Endodermal cell (in vitro differentiated cells): ENCODE results near the gene CHMP1A. TPM values are rescaled to one million over a fixed set of nuclear protein-coding genes. Genes with fewer than 3 reads are reported as not detected.

Experiments used
- DNase-seq: peaks from one replicate; pipeline ENCODE4 v3.0.0-alpha.2; 2017
- H3K27ac ChIP-seq: 2 replicates; pipeline ENCODE4 v1.5.1; 2013; ENCODE audit warnings: mild to moderate bottlenecking, low read depth, low read length, moderate library complexity
- H3K27me3 ChIP-seq: 2 replicates; pipeline ENCODE4 v1.6.1; 2013; ENCODE audit warnings: mild to moderate bottlenecking, low read length, moderate library complexity; ENCODE audit not compliant: insufficient read depth, control insufficient read depth, poor library complexity, severe bottlenecking
- H3K36me3 ChIP-seq: 2 replicates; pipeline ENCODE4 v1.7.0; 2013; ENCODE audit warnings: mild to moderate bottlenecking, low read length, moderate library complexity; ENCODE audit not compliant: control insufficient read depth, insufficient read depth
- H3K4me1 ChIP-seq: one replicate; pipeline ENCODE4 v1.7.0; 2013; ENCODE audit warnings: low read length; ENCODE audit not compliant: control insufficient read depth, insufficient read depth
- H3K4me3 ChIP-seq: 2 replicates; pipeline ENCODE4 v1.5.1; 2013; ENCODE audit warnings: mild to moderate bottlenecking, low read length, moderate library complexity
- H3K9ac ChIP-seq: 2 replicates; pipeline ENCODE4 v1.6.1; 2013; ENCODE audit warnings: mild to moderate bottlenecking, low read length, moderate library complexity; ENCODE audit not compliant: poor library complexity, severe bottlenecking; ENCODE audit errors: extremely low read depth
- H3K9me3 ChIP-seq: 2 replicates; pipeline ENCODE4 v1.6.1; 2013; ENCODE audit warnings: mild to moderate bottlenecking, low read length, moderate library complexity; ENCODE audit not compliant: control insufficient read depth
- H3K27ac Mint-ChIP-seq: 2 replicates; pipeline ENCODE4 v1.8.0; 2020; ENCODE audit warnings: mixed read lengths
- H3K27me3 Mint-ChIP-seq: 2 replicates; pipeline ENCODE4 v1.8.0; 2021; ENCODE audit warnings: mild to moderate bottlenecking, mixed read lengths; ENCODE audit not compliant: insufficient read depth
- H3K36me3 Mint-ChIP-seq: 2 replicates; pipeline ENCODE4 v1.8.0; 2020; ENCODE audit warnings: low read depth, mixed read lengths
- H3K4me1 Mint-ChIP-seq: 2 replicates; pipeline ENCODE4 v1.8.0; 2020; ENCODE audit warnings: mixed read lengths
- H3K4me3 Mint-ChIP-seq: 2 replicates; pipeline ENCODE4 v1.8.0; 2020; ENCODE audit warnings: mild to moderate bottlenecking, moderate library complexity, mixed read lengths
- H3K9me3 Mint-ChIP-seq: 2 replicates; pipeline ENCODE4 v1.8.0; 2020; ENCODE audit warnings: mild to moderate bottlenecking, mixed read lengths
- CTCF ChIP-seq: fragments of 200-600 bp; sonication (generic); conservative IDR thresholded peaks from 2 replicates; pipeline ENCODE4 v1.5.0; 2021; ENCODE audit warnings: antibody characterized with exemption, mild to moderate bottlenecking
- WGBS, 2 experiments: methylation state at CpG; one replicate each; pipeline versions ENCODE4 v1.1.5 to v1.1.7; 2013; ENCODE audit warnings: missing lambda C conversion rate in 2 of 2, mixed read lengths in 1 of 2; ENCODE audit not compliant: insufficient coverage in 1 of 2, insufficient read length in 1 of 2; 5-methylcytosine and 5-hydroxymethylcytosine counted together
- long read RNA-seq, 4 experiments: library from polyadenylated mRNA in 2 of 4; library from RNA in 1 of 4; library from capped mRNA in 1 of 4; stranded (forward) in 3 of 4; unstranded in 1 of 4; transcript quantifications; one replicate each; pipeline ENCODE4 v2.0.0, GENCODE V29; 2020 to 2021; ENCODE audit warnings: inconsistent platforms in 1 of 4
- polyA plus RNA-seq, 2 experiments: library from polyadenylated mRNA; stranded (reverse); fragments of 50-300 nt; gene quantifications; one replicate each; pipeline ENCODE4 v1.2.3, GENCODE V29; 2013
- total RNA-seq, 2 donors: library from RNA; stranded (reverse); fragmentation: NEBNext Ultra II Directional in 1 of 2; extraction: Animal tissue kit (Norgen Biotek cat#: 25700) in 1 of 2; gene quantifications; 2 replicates in 1 of 2; 3 replicates in 1 of 2; pipeline ENCODE4 v1.2.1, GENCODE V29; 2021

CHMP1A gene
- total RNA-seq = 100 to 1,000 TPM; 104 to 106 TPM
- polyA plus RNA-seq (2013, experiment 1 of 2) = 52.5 TPM
- 50.6 TPM for polyA plus RNA-seq (2013, experiment 2 of 2)
- long read RNA-seq, experiment 1, partial matches to known transcripts = 9 of 41 reads
- long read RNA-seq, experiment 1, other reads (novel, unspliced or antisense) = 25 of 41 reads
- long read RNA-seq, experiment 2, partial matches to known transcripts = 4 of 204 reads
- long read RNA-seq, experiment 2, other reads (novel, unspliced or antisense) = 193 of 204 reads
- long read RNA-seq, experiment 3, transcript CHMP1A-202 (6 exons, 2,295 nt) = major isoform, 46 of 1,037 reads
- long read RNA-seq, experiment 3, transcript CHMP1A-204 (2 exons, 2,007 nt) = minor isoform, 6 of 1,037 reads
- long read RNA-seq, experiment 3, partial matches to known transcripts = 4 of 1,037 reads
- long read RNA-seq, experiment 3, other reads (novel, unspliced or antisense) = 978 of 1,037 reads
- long read RNA-seq, experiment 4, transcript CHMP1A-202 (6 exons, 2,295 nt) = major isoform, 5 of 150 reads
- long read RNA-seq, experiment 4, partial matches to known transcripts = 0 of 150 reads
- long read RNA-seq, experiment 4, other reads (novel, unspliced or antisense) = 144 of 150 reads

DNA sequence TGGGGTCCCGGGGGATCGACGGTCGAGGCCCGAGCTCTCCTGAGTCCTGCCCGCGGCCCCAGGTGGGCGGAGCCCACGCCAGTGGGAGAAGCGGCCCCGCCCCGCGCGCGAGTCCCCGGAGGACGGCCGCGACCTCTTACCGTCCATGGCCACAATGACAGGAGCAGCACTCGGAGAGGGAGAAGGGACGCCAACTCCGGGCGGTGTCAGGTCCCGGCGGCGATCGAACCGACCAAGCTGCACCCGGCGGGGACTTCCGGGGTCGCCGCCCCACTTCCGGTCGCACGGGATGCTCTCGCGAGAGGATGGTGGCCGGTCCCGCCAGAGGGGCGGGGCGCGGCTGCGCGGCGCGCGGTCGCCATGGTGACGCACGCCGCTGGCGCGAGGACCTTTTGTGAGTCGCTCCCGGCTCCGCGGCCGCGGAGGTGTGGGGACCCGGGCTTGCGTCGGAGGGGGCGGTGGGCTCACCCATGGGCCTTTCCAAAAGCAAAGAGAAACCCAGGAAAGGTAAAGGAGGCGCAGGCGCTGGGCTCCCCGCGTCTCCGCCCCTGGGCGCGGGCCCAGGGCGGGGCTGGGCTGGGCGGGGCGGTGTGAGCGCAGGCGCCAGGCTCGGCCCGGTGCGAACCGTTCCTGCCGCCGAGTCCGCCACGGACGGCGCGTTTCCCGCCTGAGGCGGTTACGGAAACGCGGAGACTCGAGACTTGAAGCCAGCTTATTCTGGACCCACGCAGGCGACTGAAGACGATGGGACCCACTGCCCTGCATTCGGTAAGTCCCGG lies at the start of gene CHMP1A, which contains the start of gene SPATA33:
Gene CHMP1A, minus strand, starts transcription at position 267 of the 779 bp plus-strand sequence. Its CDS starts 120 bp downstream, at position 147.
Gene SPATA33, plus strand, starts transcription at position 395 of the 779 bp plus-strand sequence. Its CDS starts 76 bp downstream, at position 471.
- peaks cover 9% of the 10 kb centered on the region for H3K9me3 ChIP-seq
- DNase-seq = peak; percentile 96
- no peaks in the 10 kb centered on the region for H3K4me1 ChIP-seq
- no peaks in the 10 kb centered on the region for H3K27me3 ChIP-seq
- H3K9ac ChIP-seq = peak within 1 kb of the TSS; percentile 82
- 0% methylated on average over 64 to 99 of the region's 99 CpGs for WGBS, 2 experiments
- Mint-ChIP-seq H3K36me3 (peaks cover 57% of the 10 kb centered on the region), H3K9me3 (peaks cover 16% of the 10 kb centered on the region), H3K4me1 (peaks cover 5% of the 10 kb centered on the region), H3K27ac (peak within 1 kb of the TSS; percentile 74), H3K27me3 (no peaks in the 10 kb centered on the region), H3K4me3 (peak within 1 kb of the TSS; percentile 81)
- H3K27ac ChIP-seq = peak within 1 kb of the TSS; percentile 49
- peaks cover 41% of the 10 kb centered on the region for H3K36me3 ChIP-seq
- no peak for TF ChIP-seq CTCF
- H3K4me3 ChIP-seq = peak within 1 kb of the TSS; percentile 90

DNA sequence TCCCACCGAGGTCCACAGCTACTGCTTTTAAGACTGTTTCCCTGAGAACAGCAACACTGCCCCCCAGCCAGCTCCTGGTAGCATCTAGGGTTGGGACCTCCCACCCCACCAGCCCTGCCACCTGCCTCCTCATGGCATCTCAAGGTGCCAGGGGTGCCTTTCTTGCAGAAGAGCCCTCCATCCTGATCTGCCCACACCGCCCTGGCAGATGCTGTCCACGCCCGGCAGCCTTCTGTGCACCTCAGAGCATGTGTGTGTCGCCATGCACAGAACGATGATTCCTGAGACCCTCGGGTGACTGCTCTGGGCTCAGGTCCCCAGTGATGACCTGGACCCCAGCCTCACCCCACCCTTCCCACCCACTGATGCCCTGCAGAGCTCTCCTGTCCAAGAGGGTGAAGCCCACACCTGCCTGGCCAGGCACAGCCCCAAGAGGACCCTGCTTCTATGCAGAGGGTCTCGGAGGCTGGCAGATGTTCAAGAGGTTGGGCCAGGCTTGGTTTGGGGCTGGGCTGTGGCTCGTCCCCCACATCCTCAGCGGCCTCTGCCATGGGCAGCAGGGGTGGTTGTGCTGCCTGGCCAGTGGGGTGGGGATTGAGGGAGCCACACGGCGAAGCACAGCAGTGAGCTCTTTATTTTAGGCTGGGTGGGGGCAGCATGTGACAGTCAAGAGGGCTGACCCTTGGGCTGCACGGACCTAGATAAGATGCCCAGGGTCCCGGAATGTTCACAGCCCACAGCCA lies 49.2 kb upstream of the CHMP1A start:
- Histone ChIP-seq H3K9ac (no peak overlapping the region), H3K4me1 (peaks cover 3% of the 10 kb centered on the region), H3K27me3 (no peaks in the 10 kb centered on the region), H3K4me3 (no peak overlapping the region), H3K27ac (no peak overlapping the region), H3K9me3 (no peaks in the 10 kb centered on the region), H3K36me3 (no peaks in the 10 kb centered on the region)
- Mint-ChIP-seq H3K9me3 (no peaks in the 10 kb centered on the region), H3K27me3 (peaks cover 9% of the 10 kb centered on the region), H3K27ac (no peak overlapping the region), H3K4me3 (no peak overlapping the region), H3K36me3 (no peaks in the 10 kb centered on the region), H3K4me1 (peaks cover 7% of the 10 kb centered on the region)
- WGBS, 2 experiments = 95 to 96% methylated on average over 11 to 14 of the region's 14 CpGs
- TF ChIP-seq CTCF = no peak
- no peak for DNase-seq

GRCh38 chr16:89705006-89705405 lies 47.5 kb upstream of the CHMP1A start:
- Mint-ChIP-seq H3K4me3 (no peak overlapping the region), H3K9me3 (no peaks in the 10 kb centered on the region), H3K27ac (no peak overlapping the region), H3K36me3 (no peaks in the 10 kb centered on the region), H3K27me3 (peaks cover 8% of the 10 kb centered on the region), H3K4me1 (peaks cover 7% of the 10 kb centered on the region)
- no peak for TF ChIP-seq CTCF
- no peak overlapping the region for H3K4me3 ChIP-seq
- H3K27me3 ChIP-seq = no peaks in the 10 kb centered on the region
- H3K9me3 ChIP-seq = no peaks in the 10 kb centered on the region
- no peak overlapping the region for H3K9ac ChIP-seq
- H3K27ac ChIP-seq = no peak overlapping the region
- H3K4me1 ChIP-seq = peaks cover 3% of the 10 kb centered on the region
- WGBS, 2 experiments = 92 to 93% methylated on average over 11 to 14 of the region's 15 CpGs
- DNase-seq = no peak
- H3K36me3 ChIP-seq = no peaks in the 10 kb centered on the region
